ENCODE measurements around the gene PIK3C2G. TPM values are rescaled to one million over a fixed set of nuclear protein-coding genes. Genes with fewer than 3 reads are reported as not detected.

The PIK3C2G gene
- total and polyA plus RNA-seq, 2 of the 4 experiments (the other 2 are of a cell fraction): not detected

DNA sequence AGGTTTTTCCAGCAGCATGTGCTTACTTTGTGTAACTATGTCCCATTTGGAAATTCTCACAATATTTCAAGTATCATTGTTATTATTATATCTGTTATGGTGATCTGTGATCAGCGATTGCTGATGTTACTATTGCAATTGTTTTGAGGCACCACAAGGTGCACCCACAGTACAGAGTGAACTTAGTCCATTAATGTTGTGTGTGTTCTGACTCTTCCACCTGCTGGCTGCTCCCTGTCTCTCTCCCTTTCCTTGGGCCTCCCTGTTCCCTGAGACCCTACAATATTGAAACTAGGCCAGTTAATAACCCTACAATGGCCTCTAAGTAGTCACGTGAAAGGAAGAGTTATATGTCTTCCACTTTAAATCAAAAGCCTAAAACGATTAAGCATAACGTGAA, 153.9 kb downstream of the PIK3C2G start:
- no peaks in the 10 kb centered on the region for H3K4me1 ChIP-seq (ENCODE audit: control insufficient read depth, insufficient read depth, low read length)
- H2BK120ac ChIP-seq (ENCODE audit: low read depth, low read length): no peak overlapping the region
- no TSS peak for BruUV-seq (replicated peaks)
- H3K36me3 ChIP-seq (ENCODE audit: control insufficient read depth, insufficient read depth, low read length): no peaks in the 10 kb centered on the region
- CTCF ChIA-PET: interaction anchor here (0.8 to 1.1 kb wide), 2 partner anchors 12 to 15 kb away, joined by 3 read pairs; no protein-coding TSS in a partner anchor
- H4K5ac ChIP-seq (ENCODE audit: low read depth, low read length): no peak overlapping the region
- H3K4me3 ChIP-seq (ENCODE audit: insufficient read depth, low read depth, low read length): no peak overlapping the region
- H3K27ac ChIP-seq (ENCODE audit: insufficient read depth, low read length): no peak overlapping the region
- no peak overlapping the region for H2AK5ac ChIP-seq (ENCODE audit: low read depth, low read length)
- DNase-seq (no peak), ATAC-seq (ENCODE audit: low read depth) (no peak)
- dilution Hi-C loops (cut with HindIII; ENCODE audit: low sequenced_read_pairs, unreplicated experiment) (no loop called here), in situ Hi-C loops (cut with MboI; ENCODE audit: low sequenced_read_pairs) (no loop called here), intact Hi-C loops (cut with micrococcal nuclease) (no loop called here)
- H2BK15ac ChIP-seq (ENCODE audit: low read depth, low read length): no peak overlapping the region
- no peak overlapping the region for H2BK20ac ChIP-seq (ENCODE audit: low read depth, low read length)
- H2BK5ac ChIP-seq (ENCODE audit: low read depth, low read length, poor library complexity, severe bottlenecking): no peak overlapping the region
- H3K9me1 ChIP-seq (ENCODE audit: insufficient read depth, low read length): no peaks in the 10 kb centered on the region
- no peaks in the 10 kb centered on the region for H4K20me1 ChIP-seq (ENCODE audit: insufficient read depth, low read length)
- H3K27me3 ChIP-seq (ENCODE audit: control insufficient read depth, insufficient read depth, low read length): no peaks in the 10 kb centered on the region
- H4K91ac ChIP-seq (ENCODE audit: insufficient read depth, low read depth, low read length): no peak overlapping the region
- 100% methylated on average over 2 of the region's 4 CpGs; no CpG with 5 or more reads in 1 of the 2 experiments for WGBS, 2 experiments (ENCODE audit: extremely low coverage in 2 of 2, insufficient read length in 1 of 2)
- no peak overlapping the region for H3K23ac ChIP-seq (ENCODE audit: low read depth, low read length)
- no peaks in the 10 kb centered on the region for H3K79me1 ChIP-seq (ENCODE audit: low read depth in 1 of 2, low read length in 2 of 2)
- no peak overlapping the region for H3K4me2 ChIP-seq (ENCODE audit: low read depth, low read length)
- H3K9ac ChIP-seq (ENCODE audit: low read depth, low read length): no peak overlapping the region
- H3K9me3 ChIP-seq (ENCODE audit: control insufficient read depth, insufficient read depth, low read length): no peaks in the 10 kb centered on the region
- POLR2A ChIA-PET (ENCODE audit: unreplicated experiment): no interaction called here
- no peak overlapping the region for H2AFZ ChIP-seq (replicated peaks; ENCODE audit: low read length, poor library complexity)
- no peak overlapping the region for H3K56ac ChIP-seq (ENCODE audit: extremely low read depth, insufficient read depth, low read length)
- no peak overlapping the region for H3K4ac ChIP-seq (ENCODE audit: low read depth, low read length)
- no peak overlapping the region for H2AK9ac ChIP-seq (replicated peaks; ENCODE audit: low read depth, low read length, poor library complexity)
- no peak overlapping the region for H3K14ac ChIP-seq (replicated peaks; ENCODE audit: low read depth, low read length)
- TF ChIP-seq, protein P1, sequence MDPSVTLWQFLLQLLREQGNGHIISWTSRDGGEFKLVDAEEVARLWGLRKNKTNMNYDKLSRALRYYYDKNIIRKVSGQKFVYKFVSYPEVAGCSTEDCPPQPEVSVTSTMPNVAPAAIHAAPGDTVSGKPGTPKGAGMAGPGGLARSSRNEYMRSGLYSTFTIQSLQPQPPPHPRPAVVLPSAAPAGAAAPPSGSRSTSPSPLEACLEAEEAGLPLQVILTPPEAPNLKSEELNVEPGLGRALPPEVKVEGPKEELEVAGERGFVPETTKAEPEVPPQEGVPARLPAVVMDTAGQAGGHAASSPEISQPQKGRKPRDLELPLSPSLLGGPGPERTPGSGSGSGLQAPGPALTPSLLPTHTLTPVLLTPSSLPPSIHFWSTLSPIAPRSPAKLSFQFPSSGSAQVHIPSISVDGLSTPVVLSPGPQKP (IDR thresholded peaks at IDR 0.05; ENCODE audit: borderline replicate concordance, low read depth, low read length): no peak
- TF ChIP-seq NFE2L2 (IDR thresholded peaks at IDR 0.05; ENCODE audit: low read depth, low read length) (no peak), SMC3 (IDR thresholded peaks at IDR 0.05; ENCODE audit: low read depth, low read length) (no peak), MAZ (IDR thresholded peaks at IDR 0.05; ENCODE audit: borderline replicate concordance, low read depth, low read length) (no peak), BHLHE40 (IDR thresholded peaks at IDR 0.05; ENCODE audit: low read depth, low read length) (no peak), CEBPB (IDR thresholded peaks at IDR 0.05; ENCODE audit: low read depth, low read length) (no peak), RAD21 (IDR thresholded peaks at IDR 0.05; ENCODE audit: low read length) (no peak), MXI1 (IDR thresholded peaks at IDR 0.05; ENCODE audit: borderline replicate concordance, low read depth, low read length) (no peak), POLR2A (IDR thresholded peaks at IDR 0.05; ENCODE audit: low read depth, low read length) (no peak), MAFK (IDR thresholded peaks at IDR 0.05; ENCODE audit: low read depth, low read length) (no peak), CHD1 (IDR thresholded peaks at IDR 0.05; ENCODE audit: low read depth, low read length) (no peak), RFX5 (IDR thresholded peaks at IDR 0.05; ENCODE audit: low read depth, low read length) (no peak), RCOR1 (IDR thresholded peaks at IDR 0.05; ENCODE audit: insufficient replicate concordance, low read length) (no peak), CTCF (conservative IDR thresholded peaks at IDR 0.05; ENCODE audit: low read depth, low read length) (no peak), FOS (IDR thresholded peaks at IDR 0.05; ENCODE audit: low read depth, low read length) (no peak)
- TF ChIP-seq, protein P2, sequence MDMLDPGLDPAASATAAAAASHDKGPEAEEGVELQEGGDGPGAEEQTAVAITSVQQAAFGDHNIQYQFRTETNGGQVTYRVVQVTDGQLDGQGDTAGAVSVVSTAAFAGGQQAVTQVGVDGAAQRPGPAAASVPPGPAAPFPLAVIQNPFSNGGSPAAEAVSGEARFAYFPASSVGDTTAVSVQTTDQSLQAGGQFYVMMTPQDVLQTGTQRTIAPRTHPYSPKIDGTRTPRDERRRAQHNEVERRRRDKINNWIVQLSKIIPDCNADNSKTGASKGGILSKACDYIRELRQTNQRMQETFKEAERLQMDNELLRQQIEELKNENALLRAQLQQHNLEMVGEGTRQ (IDR thresholded peaks at IDR 0.05; ENCODE audit: low read depth, low read length): no peak
- H3K18ac ChIP-seq (ENCODE audit: low read depth, low read length): no peak overlapping the region
- H4K8ac ChIP-seq (ENCODE audit: low read depth in 2 of 2, low read length in 2 of 2): no peak overlapping the region

Measured in IMR-90 (cell line).